HG03469 (cell line): ENCODE results near the gene ANKRD66.
"Not testable (repeated sequence)": the region's sequence is repeated elsewhere in the genome, so short reads cannot be mapped to it uniquely, and the experiment has no call there.

Experiments used
- ATAC-seq: cut with Tn5 transposase; IDR thresholded peaks from one replicate; pipeline ENCODE4 v1.9.1; 2021; ENCODE audit warnings: mild to moderate bottlenecking, moderate library complexity, moderate number of reproducible peaks; ENCODE audit not compliant: unreplicated experiment

ANKRD66 gene

GRCh38 chr6:46746696-46747095 is at the start of gene ANKRD66:
TSS of gene ANKRD66 (plus strand) at chr6:46746933. CDS start at chr6:46751949, 5,016 bp downstream.
- no peak for ATAC-seq

GRCh38 chr6:46699970-46700369 is 46.8 kb upstream of the ANKRD66 start:
- no peak for ATAC-seq

- ATAC-seq, result no peak
Measured at GRCh38 chr6:46704562-46704961, 42.2 kb upstream of the ANKRD66 start.

- ATAC-seq, result no peak
Measured at GRCh38 chr6:46706464-46706863, 40.3 kb upstream of the ANKRD66 start.

- no peak for ATAC-seq
Measured at GRCh38 chr6:46711491-46711890, 35.2 kb upstream of the ANKRD66 start.

GRCh38 chr6:46715141-46715540 is 31.6 kb upstream of the ANKRD66 start:
- ATAC-seq, result no peak

- no peak for ATAC-seq
Measured at GRCh38 chr6:46719099-46719498, 27.6 kb upstream of the ANKRD66 start.

GRCh38 chr6:46720401-46720800 is 26.3 kb upstream of the ANKRD66 start:
- no peak for ATAC-seq

GRCh38 chr6:46729787-46730326 is 16.9 kb upstream of the ANKRD66 start:
- ATAC-seq, result no peak

- ATAC-seq, result no peak
Measured at GRCh38 chr6:46730921-46731461, 15.7 kb upstream of the ANKRD66 start.

- no peak for ATAC-seq
Measured at GRCh38 chr6:46733341-46733801, 13.4 kb upstream of the ANKRD66 start.

GRCh38 chr6:46734867-46735719 is 11.6 kb upstream of the ANKRD66 start, which contains the start of gene PLA2G7:
TSS of gene PLA2G7 (minus strand) at chr6:46735375. CDS start at chr6:46722891, 12,484 bp downstream.
- no peak for ATAC-seq

GRCh38 chr6:46735720-46736031 is 11.1 kb upstream of the ANKRD66 start:
- no peak for ATAC-seq

- ATAC-seq, result no peak
Measured at GRCh38 chr6:46736906-46737305, 9.8 kb upstream of the ANKRD66 start.

- no peak for ATAC-seq
Measured at GRCh38 chr6:46741482-46741881, 5.3 kb upstream of the ANKRD66 start.

GRCh38 chr6:46741910-46742309 is 4.8 kb upstream of the ANKRD66 start:
- ATAC-seq, result no peak

GRCh38 chr6:46743425-46744158 is 3.1 kb upstream of the ANKRD66 start:
- ATAC-seq, result no peak

- ATAC-seq, result not testable (repeated sequence)
Measured at GRCh38 chr6:46744159-46744725, 2.5 kb upstream of the ANKRD66 start.

- no peak for ATAC-seq
Measured at GRCh38 chr6:46745973-46746372, 760 bp upstream of the ANKRD66 start.

GRCh38 chr6:46748940-46749503 is 2.3 kb downstream of the ANKRD66 start:
- no peak for ATAC-seq

GRCh38 chr6:46749731-46750130 is 3.0 kb downstream of the ANKRD66 start:
- ATAC-seq, result no peak
